HG03571 (cell line): ENCODE data around the gene DDX39B.
"Not testable (repeated sequence)": the region's sequence is repeated elsewhere in the genome, so short reads cannot be mapped to it uniquely, and the experiment has no call there.

Experiments
- ATAC-seq: cut with Tn5 transposase; IDR thresholded peaks from one replicate; pipeline ENCODE4 v1.9.1; 2021; ENCODE audit not compliant: unreplicated experiment

The DDX39B gene

DNA sequence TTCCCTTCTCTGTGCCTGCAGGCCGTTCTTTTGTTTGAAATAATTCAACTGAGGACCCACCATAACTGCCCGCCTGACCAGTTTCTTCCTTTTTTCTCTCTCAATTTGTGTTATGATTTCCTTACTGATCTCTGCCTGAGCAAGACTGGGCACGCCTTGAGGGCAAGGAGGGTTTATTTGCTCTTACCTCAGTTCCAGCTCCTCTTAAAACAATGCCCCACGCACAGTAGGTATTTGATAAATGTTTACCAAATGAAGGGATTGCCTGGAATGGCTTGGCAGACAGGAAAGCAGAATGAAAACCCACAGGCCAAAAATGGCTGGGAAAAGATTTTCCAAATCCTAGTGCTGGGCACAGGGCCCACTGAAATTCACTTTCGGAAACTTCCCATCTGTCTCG lies 54.1 kb downstream of the DDX39B start:
- not testable (repeated sequence) for ATAC-seq

DNA sequence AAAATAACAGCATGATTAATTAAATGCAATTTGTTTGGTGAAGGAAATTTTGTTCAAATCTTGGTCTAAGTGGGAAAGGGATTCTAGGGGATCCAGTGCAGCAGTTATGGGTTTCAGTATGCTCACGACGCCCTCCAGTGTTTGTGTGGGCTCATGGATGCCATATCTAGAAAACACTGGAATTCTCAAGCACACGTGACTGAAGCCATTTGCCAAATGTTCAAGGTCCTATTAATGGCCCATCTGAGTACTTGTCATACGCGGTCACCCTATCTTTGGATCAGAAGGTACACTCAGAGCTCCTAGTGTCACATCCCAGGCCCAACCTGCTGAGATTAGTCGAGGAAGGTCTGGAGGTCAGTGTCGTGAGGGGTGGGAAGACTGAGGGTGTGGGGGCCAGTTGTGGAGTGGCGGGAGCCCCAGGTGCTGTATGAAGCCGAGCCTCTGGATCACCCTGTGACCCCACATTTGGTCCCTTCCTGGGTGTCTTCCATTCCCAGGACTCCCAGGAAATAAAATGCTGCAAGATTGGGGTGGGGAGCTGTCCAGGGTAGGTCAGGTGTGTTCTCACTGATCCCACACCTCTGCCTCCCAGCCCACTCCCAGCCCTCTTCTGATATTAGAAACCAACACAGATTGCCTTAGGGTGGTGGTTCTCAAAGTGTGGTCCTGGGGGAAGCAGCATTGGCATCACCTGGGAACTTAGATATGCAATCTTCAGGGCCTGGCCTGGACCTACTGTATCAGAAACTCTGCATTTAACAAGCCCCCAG lies 55.6 kb downstream of the DDX39B start:
- not testable (repeated sequence) for ATAC-seq

- no peak for ATAC-seq
Measured at GRCh38 chr6:31485055-31485454, 56.7 kb downstream of the DDX39B start.

DNA sequence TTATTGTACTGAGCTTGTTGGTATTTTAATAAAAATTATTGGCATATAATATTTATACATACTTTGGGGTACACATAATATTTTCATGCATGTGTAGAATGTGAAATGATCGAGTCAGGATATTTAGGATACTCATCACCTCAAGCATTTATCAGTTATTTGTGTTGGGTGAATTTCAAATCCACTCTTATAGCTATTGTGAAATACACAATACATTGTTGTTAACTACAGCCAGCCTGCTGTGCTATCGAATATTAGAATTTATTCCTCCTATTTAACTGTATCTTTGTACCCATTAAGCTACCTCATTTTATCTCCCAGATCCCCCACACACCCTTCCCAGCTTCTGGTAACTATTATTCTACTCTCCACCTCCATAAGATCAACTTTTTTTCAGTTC lies 58.4 kb downstream of the DDX39B start:
- no peak for ATAC-seq

DNA sequence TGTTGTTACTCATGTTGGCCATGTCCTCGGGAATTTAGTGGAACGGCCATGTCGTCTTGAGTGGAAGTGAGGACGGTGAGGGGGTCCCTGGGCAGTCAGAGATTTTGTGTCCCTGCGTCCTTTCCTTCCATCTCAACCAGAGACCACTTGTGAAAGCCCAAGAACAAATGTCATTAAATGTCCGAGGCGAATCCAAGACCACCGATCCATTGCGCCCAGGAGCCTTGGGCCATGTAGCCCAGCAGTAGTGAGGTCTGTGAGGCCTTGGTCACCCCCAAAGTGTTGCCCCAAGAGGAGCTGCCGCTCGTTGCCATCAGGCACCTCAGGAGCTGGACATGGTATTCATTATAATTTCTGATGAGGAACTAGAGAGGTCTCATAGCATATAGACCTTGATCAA lies 61.2 kb downstream of the DDX39B start:
- ATAC-seq, result no peak
